ENCODE measurements around the gene ASRGL1.

DNA sequence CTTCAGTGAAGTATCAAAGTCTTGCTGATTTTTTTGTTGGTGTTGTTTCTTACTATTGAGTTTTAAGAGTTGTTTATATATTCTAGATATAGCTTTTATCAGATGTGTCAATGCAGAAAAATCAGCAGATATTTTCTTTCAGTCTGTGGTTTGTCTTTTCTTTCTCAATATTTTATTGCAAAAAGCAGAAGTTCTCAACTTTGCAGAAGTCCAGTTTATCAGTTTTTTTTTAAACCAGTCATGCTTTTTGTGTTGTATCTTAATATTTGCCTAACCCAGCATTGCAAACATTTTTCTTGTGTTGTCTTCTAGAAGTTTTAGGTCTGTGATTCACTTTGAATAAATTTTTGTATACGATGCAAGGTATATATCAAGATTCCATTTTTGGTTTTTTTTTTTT, 7.0 kb downstream of the ASRGL1 start:
- TF ChIP-seq CTCF (IDR thresholded peaks at IDR 0.05; ENCODE audit: poor library complexity) (no peak), EZH2 (IDR thresholded peaks at IDR 0.05; ENCODE audit: borderline replicate concordance) (no peak)
